HepG2 (cell line): Measurements from ENCODE around the gene DNPH1. TPM values are rescaled to one million over a fixed set of nuclear protein-coding genes. Genes with fewer than 3 reads are reported as not detected.

Experiments used
- AKNA ChIP-seq: sonication (generic); formaldehyde crosslinking; IDR thresholded peaks from 2 replicates; pipeline ENCODE4 v1.4.0; 2020; ENCODE audit warnings: missing genetic modification reagents, borderline replicate concordance
- CCDC6 ChIP-seq: sonication (generic); formaldehyde crosslinking; IDR thresholded peaks from 2 replicates; pipeline ENCODE4 v1.8.1; 2022; ENCODE audit warnings: mild to moderate bottlenecking, missing genetic modification reagents, moderate library complexity
- ERF ChIP-seq: IDR thresholded peaks from 2 replicates; pipeline ENCODE4 v1.6.1; 2018; ENCODE audit warnings: missing biosample characterization, missing genetic modification reagents
- GLMP ChIP-seq: sonication (generic); formaldehyde crosslinking; IDR thresholded peaks from 2 replicates; pipeline ENCODE4 v1.9.0; 2021; ENCODE audit warnings: missing genetic modification reagents, mild to moderate bottlenecking, borderline replicate concordance
- NBN ChIP-seq: fragments of 450-650 bp; conservative IDR thresholded peaks from 2 replicates; pipeline ENCODE4 v1.6.1; 2017
- PBX2 ChIP-seq: IDR thresholded peaks from 2 replicates; pipeline ENCODE4 v1.6.1; 2016; ENCODE audit warnings: control low read depth
- RERE ChIP-seq: IDR thresholded peaks from 2 replicates; pipeline ENCODE4 v1.6.1; 2016; ENCODE audit warnings: low read depth, missing genetic modification reagents, missing compliant biosample characterization
- SNAPC2 ChIP-seq: sonication (generic); formaldehyde crosslinking; IDR thresholded peaks from 2 replicates; pipeline ENCODE4 v1.8.1; 2022; ENCODE audit warnings: mild to moderate bottlenecking, missing genetic modification reagents
- SNAPC5 ChIP-seq: sonication (generic); formaldehyde crosslinking; IDR thresholded peaks from 2 replicates; pipeline ENCODE4 v1.8.1; 2023; ENCODE audit warnings: mild to moderate bottlenecking, missing genetic modification reagents, borderline replicate concordance
- SP5 ChIP-seq: IDR thresholded peaks from 2 replicates; pipeline ENCODE4 v1.6.1; 2016; ENCODE audit warnings: low read depth, borderline replicate concordance
- STAT5B ChIP-seq: sonication (generic); formaldehyde crosslinking; IDR thresholded peaks from 2 replicates; pipeline ENCODE4 v1.4.0; 2020; ENCODE audit warnings: missing genetic modification reagents
- TAF1 ChIP-seq: sonication (generic); formaldehyde crosslinking; IDR thresholded peaks from 2 replicates; pipeline ENCODE4 v1.4.0; 2020; ENCODE audit warnings: missing genetic modification reagents
- ZNF232 ChIP-seq: sonication (generic); formaldehyde crosslinking; IDR thresholded peaks from 2 replicates; pipeline ENCODE4 v1.4.0; 2020; ENCODE audit warnings: missing genetic modification reagents, borderline replicate concordance
- ZNF329 ChIP-seq: sonication (generic); formaldehyde crosslinking; IDR thresholded peaks from 2 replicates; pipeline ENCODE4 v1.9.0; 2021; ENCODE audit warnings: low read depth, mild to moderate bottlenecking, missing genetic modification reagents
- ZSCAN29 ChIP-seq: sonication (generic); formaldehyde crosslinking; conservative IDR thresholded peaks from 2 replicates; pipeline ENCODE4 v1.4.0; 2020; ENCODE audit warnings: mild to moderate bottlenecking, missing genetic modification reagents
- polyA plus RNA-seq, 8 experiments: library from polyadenylated mRNA; depleted of rRNA in 3 of 8; stranded (reverse) in 7 of 8; unstranded in 1 of 8; fragments of >200 nt; fragmentation: Illumina TruSeq in 4 of 8; extraction: Trizol in 4 of 8; gene quantifications; 2 replicates each; pipeline versions ENCODE4 v1.2.1 to v1.2.3, GENCODE V29; 2011 to 2016; ENCODE audit warnings: low read depth in 4 of 8, missing spikeins in 1 of 8, mixed read lengths in 1 of 8; ENCODE audit not compliant: insufficient read depth in 1 of 8
- total RNA-seq, 5 experiments: library from RNA; depleted of rRNA; stranded (reverse); fragments of >200 nt; fragmentation: Illumina TruSeq; extraction: Trizol; gene quantifications; 2 replicates each; pipeline ENCODE4 v1.2.3, GENCODE V29; 2016; ENCODE audit warnings: low read depth in 1 of 5

DNPH1 gene
- total and polyA plus RNA-seq, 2 of the 13 experiments (the other 11 are each of a cell fraction or from before 2014, with no cell fraction given): 56.5 to 75.1 TPM

GRCh38 chr6:43181942-43182860 lies 47.1 kb downstream of the DNPH1 start, which contains the start of gene CUL9 (continued):
- TF ChIP-seq ZNF232: peak; percentile 51; the same call in 1 of the 2 replicates
- TF ChIP-seq NBN: no peak
- 0 out of 2 replicates have a peak, but pooled peaks have one; percentile 50 for TF ChIP-seq GLMP (CRISPR knock-in tag)
- 0 out of 2 replicates have a peak, but pooled peaks have one; percentile 80 for TF ChIP-seq RERE
- TF ChIP-seq STAT5B (CRISPR knock-in tag): no peak
- peak; percentile 65; the same call in 1 of the 2 replicates for TF ChIP-seq SNAPC5 (CRISPR knock-in tag)
- TF ChIP-seq PBX2: no peak
- TF ChIP-seq TAF1 (CRISPR knock-in tag): peak; percentile 86
- TF ChIP-seq CCDC6 (CRISPR knock-in tag): no peak; the same call in 1 of the 2 replicates
- peak; percentile 91 for TF ChIP-seq SP5
- TF ChIP-seq ZSCAN29 (CRISPR knock-in tag): peak; percentile 94
- 0 out of 2 replicates have a peak, but pooled peaks have one; percentile 26 for TF ChIP-seq SNAPC2 (CRISPR knock-in tag)
- peak; percentile 93 for TF ChIP-seq ERF (CRISPR knock-in tag)
- no peak for TF ChIP-seq AKNA
- TF ChIP-seq ZNF329 (CRISPR knock-in tag): no peak
